HepG2 (cell line): ENCODE results near the gene EPC1. TPM values are rescaled to one million over a fixed set of nuclear protein-coding genes. Genes with fewer than 3 reads are reported as not detected.

Experiments used
- HMGXB4 ChIP-seq, 2 experiments: sonication (generic) in 1 of 2; formaldehyde crosslinking in 1 of 2; IDR thresholded peaks; 2 replicates each; pipeline versions ENCODE4 v1.4.0 to v1.6.1; 2018 to 2020; ENCODE audit warnings: missing genetic modification reagents in 2 of 2, borderline replicate concordance in 1 of 2, low read depth in 1 of 2, mild to moderate bottlenecking in 1 of 2, missing biosample characterization in 1 of 2
- ISL2 ChIP-seq: sonication (generic); formaldehyde crosslinking; IDR thresholded peaks from 2 replicates; pipeline ENCODE4 v1.5.0; 2020; ENCODE audit warnings: missing genetic modification reagents
- MLX ChIP-seq: IDR thresholded peaks from 2 replicates; pipeline ENCODE4 v1.6.1; 2016
- PHF20 ChIP-seq: sonication (generic); formaldehyde crosslinking; IDR thresholded peaks from 2 replicates; pipeline ENCODE4 v1.5.0; 2020; ENCODE audit warnings: mild to moderate bottlenecking, missing genetic modification reagents
- PPARG ChIP-seq: conservative IDR thresholded peaks from 2 replicates; pipeline ENCODE4 v1.6.1; 2016; ENCODE audit warnings: missing biosample characterization, missing genetic modification reagents
- STAG1 ChIP-seq: sonication (generic); formaldehyde crosslinking; IDR thresholded peaks from 2 replicates; pipeline ENCODE4 v1.4.0; 2020; ENCODE audit warnings: missing genetic modification reagents
- TFE3 ChIP-seq: IDR thresholded peaks from 2 replicates; pipeline ENCODE4 v1.6.1; 2016
- ZNF350 ChIP-seq: sonication (generic); formaldehyde crosslinking; IDR thresholded peaks from 2 replicates; pipeline ENCODE4 v1.4.0; 2020; ENCODE audit warnings: mild to moderate bottlenecking, low read depth, missing genetic modification reagents, borderline replicate concordance
- polyA plus RNA-seq, 8 experiments: library from polyadenylated mRNA; depleted of rRNA in 3 of 8; stranded (reverse) in 7 of 8; unstranded in 1 of 8; fragments of >200 nt; fragmentation: Illumina TruSeq in 4 of 8; extraction: Trizol in 4 of 8; gene quantifications; 2 replicates each; pipeline versions ENCODE4 v1.2.1 to v1.2.3, GENCODE V29; 2011 to 2016; ENCODE audit warnings: low read depth in 4 of 8, missing spikeins in 1 of 8, mixed read lengths in 1 of 8; ENCODE audit not compliant: insufficient read depth in 1 of 8
- total RNA-seq, 5 experiments: library from RNA; depleted of rRNA; stranded (reverse); fragments of >200 nt; fragmentation: Illumina TruSeq; extraction: Trizol; gene quantifications; 2 replicates each; pipeline ENCODE4 v1.2.3, GENCODE V29; 2016; ENCODE audit warnings: low read depth in 1 of 5
- TF ChIP-seq, protein P1 (sequence below): sonication (generic); formaldehyde crosslinking; IDR thresholded peaks from 2 replicates; pipeline ENCODE4 v1.5.0; 2020; ENCODE audit warnings: missing genetic modification reagents
- TF ChIP-seq, protein P2 (sequence below): sonication (generic); formaldehyde crosslinking; IDR thresholded peaks from 2 replicates; pipeline ENCODE4 v1.4.0; 2020; ENCODE audit warnings: missing genetic modification reagents
- TF ChIP-seq, protein P3 (sequence below): sonication (generic); formaldehyde crosslinking; conservative IDR thresholded peaks from 2 replicates; pipeline ENCODE4 v1.8.1; 2023; ENCODE audit warnings: missing genetic modification reagents
- TF ChIP-seq, protein P4 (sequence below): IDR thresholded peaks from 2 replicates; pipeline ENCODE4 v1.4.0; 2020; ENCODE audit warnings: mild to moderate bottlenecking, missing genetic modification reagents

EPC1 gene
- total and polyA plus RNA-seq, 2 of the 13 experiments (the other 11 are each of a cell fraction or from before 2014, with no cell fraction given) = 28.7 to 44.2 TPM

DNA sequence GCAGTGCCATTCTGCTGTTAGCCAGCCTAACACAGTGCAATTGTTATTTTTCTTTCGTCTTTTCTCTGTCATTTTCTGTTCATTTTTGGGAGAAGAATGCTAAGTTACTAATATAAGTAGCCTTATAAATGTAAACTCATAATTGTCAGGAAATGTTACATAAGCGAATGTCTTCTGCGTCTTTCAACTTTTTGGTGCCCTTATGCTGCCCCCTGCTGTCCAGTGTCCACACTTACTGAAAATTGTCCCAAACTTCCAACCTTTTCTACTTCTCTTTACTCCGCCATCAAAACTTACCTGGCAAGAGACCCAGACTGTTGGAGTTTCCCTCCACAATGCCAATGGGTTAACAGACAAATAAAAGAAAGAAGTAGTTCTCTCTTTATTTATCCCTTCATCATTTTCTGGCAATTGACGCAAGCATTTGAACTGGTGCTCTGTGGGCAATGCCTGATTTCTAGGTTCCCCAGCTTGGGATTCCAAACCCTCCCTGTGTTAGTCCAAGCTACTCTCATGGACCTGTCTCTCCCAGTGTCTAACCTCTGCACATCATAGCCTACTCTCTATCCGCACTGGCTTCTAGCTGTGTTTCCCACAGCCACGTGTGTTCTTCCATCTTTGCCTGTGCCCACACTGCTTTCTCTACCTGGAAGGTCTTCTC lies 21.0 kb upstream of the EPC1 start (continued):
- TF ChIP-seq PPARG (CRISPR knock-in tag) (0 out of 2 replicates have a peak, but pooled peaks have one; percentile 12), ISL2 (CRISPR knock-in tag) (no peak), ZNF350 (no peak), PHF20 (CRISPR knock-in tag) (no peak), HMGXB4 (CRISPR knock-in tag; IDR thresholded peaks at IDR 0.05; ENCODE audit: borderline replicate concordance in 1 of 2, low read depth in 1 of 2) (peak; percentile 21 to 46; a peak in 1 of 4 replicates), MLX (CRISPR knock-in tag) (no peak), STAG1 (CRISPR knock-in tag) (peak; percentile 72), TFE3 (CRISPR knock-in tag) (0 out of 2 replicates have a peak, but pooled peaks have one; percentile 20)
- TF ChIP-seq, protein P1, sequence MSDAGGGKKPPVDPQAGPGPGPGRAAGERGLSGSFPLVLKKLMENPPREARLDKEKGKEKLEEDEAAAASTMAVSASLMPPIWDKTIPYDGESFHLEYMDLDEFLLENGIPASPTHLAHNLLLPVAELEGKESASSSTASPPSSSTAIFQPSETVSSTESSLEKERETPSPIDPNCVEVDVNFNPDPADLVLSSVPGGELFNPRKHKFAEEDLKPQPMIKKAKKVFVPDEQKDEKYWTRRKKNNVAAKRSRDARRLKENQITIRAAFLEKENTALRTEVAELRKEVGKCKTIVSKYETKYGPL (CRISPR knock-in tag) = peak; percentile 88
- TF ChIP-seq, protein P2, sequence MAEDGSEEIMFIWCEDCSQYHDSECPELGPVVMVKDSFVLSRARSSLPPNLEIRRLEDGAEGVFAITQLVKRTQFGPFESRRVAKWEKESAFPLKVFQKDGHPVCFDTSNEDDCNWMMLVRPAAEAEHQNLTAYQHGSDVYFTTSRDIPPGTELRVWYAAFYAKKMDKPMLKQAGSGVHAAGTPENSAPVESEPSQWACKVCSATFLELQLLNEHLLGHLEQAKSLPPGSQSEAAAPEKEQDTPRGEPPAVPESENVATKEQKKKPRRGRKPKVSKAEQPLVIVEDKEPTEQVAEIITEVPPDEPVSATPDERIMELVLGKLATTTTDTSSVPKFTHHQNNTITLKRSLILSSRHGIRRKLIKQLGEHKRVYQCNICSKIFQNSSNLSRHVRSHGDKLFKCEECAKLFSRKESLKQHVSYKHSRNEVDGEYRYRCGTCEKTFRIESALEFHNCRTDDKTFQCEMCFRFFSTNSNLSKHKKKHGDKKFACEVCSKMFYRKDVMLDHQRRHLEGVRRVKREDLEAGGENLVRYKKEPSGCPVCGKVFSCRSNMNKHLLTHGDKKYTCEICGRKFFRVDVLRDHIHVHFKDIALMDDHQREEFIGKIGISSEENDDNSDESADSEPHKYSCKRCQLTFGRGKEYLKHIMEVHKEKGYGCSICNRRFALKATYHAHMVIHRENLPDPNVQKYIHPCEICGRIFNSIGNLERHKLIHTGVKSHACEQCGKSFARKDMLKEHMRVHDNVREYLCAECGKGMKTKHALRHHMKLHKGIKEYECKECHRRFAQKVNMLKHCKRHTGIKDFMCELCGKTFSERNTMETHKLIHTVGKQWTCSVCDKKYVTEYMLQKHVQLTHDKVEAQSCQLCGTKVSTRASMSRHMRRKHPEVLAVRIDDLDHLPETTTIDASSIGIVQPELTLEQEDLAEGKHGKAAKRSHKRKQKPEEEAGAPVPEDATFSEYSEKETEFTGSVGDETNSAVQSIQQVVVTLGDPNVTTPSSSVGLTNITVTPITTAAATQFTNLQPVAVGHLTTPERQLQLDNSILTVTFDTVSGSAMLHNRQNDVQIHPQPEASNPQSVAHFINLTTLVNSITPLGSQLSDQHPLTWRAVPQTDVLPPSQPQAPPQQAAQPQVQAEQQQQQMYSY = no peak
- TF ChIP-seq, protein P3, sequence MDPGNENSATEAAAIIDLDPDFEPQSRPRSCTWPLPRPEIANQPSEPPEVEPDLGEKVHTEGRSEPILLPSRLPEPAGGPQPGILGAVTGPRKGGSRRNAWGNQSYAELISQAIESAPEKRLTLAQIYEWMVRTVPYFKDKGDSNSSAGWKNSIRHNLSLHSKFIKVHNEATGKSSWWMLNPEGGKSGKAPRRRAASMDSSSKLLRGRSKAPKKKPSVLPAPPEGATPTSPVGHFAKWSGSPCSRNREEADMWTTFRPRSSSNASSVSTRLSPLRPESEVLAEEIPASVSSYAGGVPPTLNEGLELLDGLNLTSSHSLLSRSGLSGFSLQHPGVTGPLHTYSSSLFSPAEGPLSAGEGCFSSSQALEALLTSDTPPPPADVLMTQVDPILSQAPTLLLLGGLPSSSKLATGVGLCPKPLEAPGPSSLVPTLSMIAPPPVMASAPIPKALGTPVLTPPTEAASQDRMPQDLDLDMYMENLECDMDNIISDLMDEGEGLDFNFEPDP (CRISPR knock-in tag) = no peak
- TF ChIP-seq, protein P4, sequence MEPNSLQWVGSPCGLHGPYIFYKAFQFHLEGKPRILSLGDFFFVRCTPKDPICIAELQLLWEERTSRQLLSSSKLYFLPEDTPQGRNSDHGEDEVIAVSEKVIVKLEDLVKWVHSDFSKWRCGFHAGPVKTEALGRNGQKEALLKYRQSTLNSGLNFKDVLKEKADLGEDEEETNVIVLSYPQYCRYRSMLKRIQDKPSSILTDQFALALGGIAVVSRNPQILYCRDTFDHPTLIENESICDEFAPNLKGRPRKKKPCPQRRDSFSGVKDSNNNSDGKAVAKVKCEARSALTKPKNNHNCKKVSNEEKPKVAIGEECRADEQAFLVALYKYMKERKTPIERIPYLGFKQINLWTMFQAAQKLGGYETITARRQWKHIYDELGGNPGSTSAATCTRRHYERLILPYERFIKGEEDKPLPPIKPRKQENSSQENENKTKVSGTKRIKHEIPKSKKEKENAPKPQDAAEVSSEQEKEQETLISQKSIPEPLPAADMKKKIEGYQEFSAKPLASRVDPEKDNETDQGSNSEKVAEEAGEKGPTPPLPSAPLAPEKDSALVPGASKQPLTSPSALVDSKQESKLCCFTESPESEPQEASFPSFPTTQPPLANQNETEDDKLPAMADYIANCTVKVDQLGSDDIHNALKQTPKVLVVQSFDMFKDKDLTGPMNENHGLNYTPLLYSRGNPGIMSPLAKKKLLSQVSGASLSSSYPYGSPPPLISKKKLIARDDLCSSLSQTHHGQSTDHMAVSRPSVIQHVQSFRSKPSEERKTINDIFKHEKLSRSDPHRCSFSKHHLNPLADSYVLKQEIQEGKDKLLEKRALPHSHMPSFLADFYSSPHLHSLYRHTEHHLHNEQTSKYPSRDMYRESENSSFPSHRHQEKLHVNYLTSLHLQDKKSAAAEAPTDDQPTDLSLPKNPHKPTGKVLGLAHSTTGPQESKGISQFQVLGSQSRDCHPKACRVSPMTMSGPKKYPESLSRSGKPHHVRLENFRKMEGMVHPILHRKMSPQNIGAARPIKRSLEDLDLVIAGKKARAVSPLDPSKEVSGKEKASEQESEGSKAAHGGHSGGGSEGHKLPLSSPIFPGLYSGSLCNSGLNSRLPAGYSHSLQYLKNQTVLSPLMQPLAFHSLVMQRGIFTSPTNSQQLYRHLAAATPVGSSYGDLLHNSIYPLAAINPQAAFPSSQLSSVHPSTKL = peak; percentile 28
